Astrocyte of the cerebellum (primary cell): Measurements from ENCODE around the gene OR10H4.
"Not testable (repeated sequence)": the region's sequence is repeated elsewhere in the genome, so short reads cannot be mapped to it uniquely, and the experiment has no call there.

Source experiments
- DNase-seq: peaks from one replicate; pipeline ENCODE4 v3.0.0-alpha.2; 2011; ENCODE audit warnings: low read depth
- H3K4me3 ChIP-seq: 2 replicates; pipeline ENCODE4 v1.5.1; 2011; ENCODE audit warnings: mild to moderate bottlenecking, low read depth, low read length, moderate library complexity
- in situ Hi-C: cut with HindIII; loops from 2 replicates; pipeline ENCODE4 v1.10.0; 2017; ENCODE audit warnings: low sequenced_read_pairs
- TF ChIP-seq, protein P1 (sequence below): IDR thresholded peaks from 2 replicates; pipeline ENCODE4 v1.5.1; 2012; ENCODE audit warnings: low read length, low read depth, moderate library complexity, mild to moderate bottlenecking; ENCODE audit errors: missing control alignments

The OR10H4 gene

DNA sequence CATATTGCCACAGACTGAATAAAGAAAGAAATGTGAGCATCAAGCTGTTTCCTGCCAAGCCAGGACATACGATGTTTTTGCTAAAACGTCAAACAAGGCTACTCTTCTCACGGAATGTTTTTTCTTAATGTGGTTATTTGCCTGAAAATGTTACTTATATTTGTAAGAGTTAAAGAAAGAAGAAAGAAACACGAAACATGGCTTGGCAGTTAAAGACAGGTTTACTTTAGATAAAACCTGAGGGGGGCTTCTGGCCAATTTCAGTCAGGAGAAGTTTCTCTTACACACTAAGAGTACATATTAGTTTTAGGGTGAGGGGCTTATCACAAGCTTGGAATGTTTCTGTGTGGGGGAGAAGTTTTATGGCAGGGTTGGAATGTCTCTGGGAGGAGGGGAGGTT lies 4.4 kb upstream of the OR10H4 start:
- no peak overlapping the region for H3K4me3 ChIP-seq
- TF ChIP-seq, protein P1, sequence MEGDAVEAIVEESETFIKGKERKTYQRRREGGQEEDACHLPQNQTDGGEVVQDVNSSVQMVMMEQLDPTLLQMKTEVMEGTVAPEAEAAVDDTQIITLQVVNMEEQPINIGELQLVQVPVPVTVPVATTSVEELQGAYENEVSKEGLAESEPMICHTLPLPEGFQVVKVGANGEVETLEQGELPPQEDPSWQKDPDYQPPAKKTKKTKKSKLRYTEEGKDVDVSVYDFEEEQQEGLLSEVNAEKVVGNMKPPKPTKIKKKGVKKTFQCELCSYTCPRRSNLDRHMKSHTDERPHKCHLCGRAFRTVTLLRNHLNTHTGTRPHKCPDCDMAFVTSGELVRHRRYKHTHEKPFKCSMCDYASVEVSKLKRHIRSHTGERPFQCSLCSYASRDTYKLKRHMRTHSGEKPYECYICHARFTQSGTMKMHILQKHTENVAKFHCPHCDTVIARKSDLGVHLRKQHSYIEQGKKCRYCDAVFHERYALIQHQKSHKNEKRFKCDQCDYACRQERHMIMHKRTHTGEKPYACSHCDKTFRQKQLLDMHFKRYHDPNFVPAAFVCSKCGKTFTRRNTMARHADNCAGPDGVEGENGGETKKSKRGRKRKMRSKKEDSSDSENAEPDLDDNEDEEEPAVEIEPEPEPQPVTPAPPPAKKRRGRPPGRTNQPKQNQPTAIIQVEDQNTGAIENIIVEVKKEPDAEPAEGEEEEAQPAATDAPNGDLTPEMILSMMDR, result no peak
- in situ Hi-C loops, result no loop called here
- no peak for DNase-seq

DNA sequence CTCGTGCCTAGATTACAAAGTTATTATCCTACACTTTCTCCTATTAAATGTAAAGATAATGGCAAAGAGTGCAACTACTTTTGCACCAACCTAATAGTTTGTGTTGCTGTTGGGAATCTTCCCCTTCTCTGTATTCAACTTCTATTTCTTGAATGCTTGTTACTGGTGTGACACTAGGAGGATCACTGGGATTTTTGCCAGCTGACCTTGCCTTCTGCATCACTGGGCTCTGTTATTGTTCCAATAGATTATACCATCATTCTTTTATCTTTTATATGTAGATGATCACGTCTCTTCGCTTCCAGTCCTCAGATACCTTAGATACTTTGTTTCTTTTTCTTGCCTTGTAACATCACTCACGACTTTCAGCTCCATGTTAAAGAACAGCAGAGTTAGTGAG lies 3.5 kb upstream of the OR10H4 start:
- H3K4me3 ChIP-seq, result no peak overlapping the region
- in situ Hi-C loops, result no loop called here
- TF ChIP-seq, protein P1, result no peak
- no peak for DNase-seq

DNA sequence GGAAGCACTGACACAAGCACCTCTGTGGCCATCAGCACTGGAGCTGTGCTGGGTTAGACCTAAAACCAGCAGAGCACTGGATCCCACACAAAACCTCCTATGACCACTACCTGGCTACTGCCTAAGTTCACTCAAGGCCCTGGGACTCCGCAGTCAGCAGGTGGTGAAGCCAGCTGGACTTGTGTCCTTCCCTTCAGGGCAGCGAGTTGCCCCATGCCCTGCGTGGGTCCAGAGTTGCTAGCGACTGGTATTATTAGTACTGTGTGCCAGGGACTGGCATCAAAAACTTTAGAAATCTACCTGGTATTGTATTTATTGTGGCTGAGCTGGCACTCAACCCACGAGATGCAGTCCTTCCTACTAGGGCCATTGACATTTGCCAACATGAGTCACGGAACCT lies 6.0 kb downstream of the OR10H4 start:
- in situ Hi-C loops, result no loop called here
- TF ChIP-seq, protein P1, result no peak
- DNase-seq, result no peak
- no peak overlapping the region for H3K4me3 ChIP-seq

DNA sequence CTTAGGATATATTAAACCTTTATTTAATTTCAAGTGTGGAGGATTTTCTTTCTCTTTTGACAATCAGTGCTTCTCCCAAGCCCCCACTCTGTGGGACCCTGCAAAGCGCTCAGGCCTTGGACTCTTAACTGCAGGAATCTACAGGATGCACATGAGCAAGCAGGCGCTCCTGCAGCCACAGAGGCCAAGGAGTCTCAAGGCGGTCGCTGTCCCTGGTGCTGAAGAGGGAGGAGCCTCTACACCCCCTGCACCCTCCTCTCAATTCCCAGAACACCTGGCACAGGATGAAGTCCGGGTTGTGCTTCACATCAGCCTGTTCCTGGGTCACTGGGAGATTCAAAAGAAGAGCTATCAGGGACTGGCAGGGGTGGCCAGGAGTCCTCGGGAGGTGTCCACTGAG lies 13.5 kb downstream of the OR10H4 start:
- no peak for DNase-seq
- in situ Hi-C loops, result no loop called here
- H3K4me3 ChIP-seq, result no peak overlapping the region
- TF ChIP-seq, protein P1, result no peak

DNA sequence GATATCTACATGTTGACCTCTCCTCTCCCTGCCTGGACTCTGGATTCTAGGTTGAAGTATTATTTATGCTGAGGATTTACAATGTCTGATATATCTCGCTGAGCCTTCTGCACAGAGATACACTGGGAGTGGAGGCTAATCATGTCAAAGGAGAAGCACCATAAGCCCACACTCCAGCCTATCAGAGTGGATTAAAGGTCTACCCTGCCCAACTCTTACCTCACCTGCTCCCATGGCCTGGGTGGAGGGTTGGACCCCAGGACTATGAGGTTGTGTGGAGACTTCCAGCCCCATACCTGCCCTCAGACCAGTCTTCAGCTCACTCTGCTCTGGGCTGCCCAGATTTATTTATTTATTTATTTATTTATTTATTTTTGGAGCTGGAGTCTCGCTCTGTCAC lies 15.4 kb downstream of the OR10H4 start:
- DNase-seq, result no peak
- in situ Hi-C loops, result no loop called here
- TF ChIP-seq, protein P1, result no peak
- H3K4me3 ChIP-seq, result no peak overlapping the region

DNA sequence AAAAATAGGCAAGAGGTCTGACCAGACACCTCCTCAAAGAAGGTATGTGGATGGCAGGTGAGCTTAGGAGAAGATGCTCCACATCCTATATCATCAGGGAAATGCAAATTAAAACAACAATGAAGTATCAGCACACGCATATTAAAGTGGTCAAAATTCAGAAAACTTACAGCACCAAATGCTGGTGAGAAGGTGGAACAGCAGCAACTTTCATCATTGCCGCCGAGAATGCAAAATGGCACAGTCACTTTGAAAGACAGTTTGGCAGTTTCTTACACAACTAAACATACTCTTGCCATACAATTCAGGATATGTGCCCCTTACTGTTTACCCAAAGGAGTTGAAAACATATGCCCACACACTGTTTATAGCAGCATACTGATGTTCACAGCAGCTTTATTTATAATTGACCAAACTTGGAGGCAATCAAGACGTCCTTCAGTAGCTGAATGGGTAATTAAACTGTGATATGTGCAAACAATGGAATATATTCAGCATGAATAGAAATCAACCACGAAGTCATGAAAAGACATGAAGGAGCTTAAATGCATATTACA lies 22.5 kb downstream of the OR10H4 start:
- in situ Hi-C loops, result no loop called here
- no peak overlapping the region for H3K4me3 ChIP-seq
- TF ChIP-seq, protein P1, result no peak
- no peak for DNase-seq

DNA sequence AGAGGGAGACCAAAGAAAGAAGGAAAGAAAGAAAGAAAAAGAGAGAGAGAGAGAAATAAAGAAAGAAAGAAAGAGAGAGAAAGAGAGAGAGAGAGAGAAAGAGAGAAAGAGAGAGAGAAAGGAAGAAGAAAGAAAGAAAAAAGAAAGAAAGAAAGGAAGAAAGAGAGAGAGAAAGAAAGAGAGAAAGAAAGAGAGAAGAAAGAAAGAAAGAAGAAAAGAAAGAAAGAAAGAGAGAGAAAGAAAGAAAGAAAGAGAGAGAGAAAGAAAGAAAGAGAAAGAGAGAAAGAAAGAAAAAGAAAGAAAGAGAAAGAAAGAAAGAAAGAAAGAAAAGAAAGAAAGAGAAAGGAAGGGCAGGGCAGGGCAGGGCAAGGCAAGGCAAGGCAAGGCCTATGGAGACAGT lies 23.2 kb downstream of the OR10H4 start:
- DNase-seq, H3K4me3 ChIP-seq, in situ Hi-C loops: not testable (repeated sequence)
